Neuronal stem cell (in vitro differentiated cells): Measurements from ENCODE around the gene ATG4B.
A peak's percentile ranks its signal among the peaks of the same experiment; 100 is the strongest.

Source experiments
- DNase-seq: peaks from one replicate; pipeline ENCODE4 v3.0.0-alpha.2; 2013; ENCODE audit warnings: low spot score
- H2AFZ ChIP-seq: one replicate; pipeline ENCODE4 v1.6.1; 2013; ENCODE audit warnings: mild to moderate bottlenecking, low read length, inconsistent platforms
- H2AK5ac ChIP-seq: 2 replicates; pipeline ENCODE4 v1.6.1; 2013; ENCODE audit warnings: low read depth, mild to moderate bottlenecking, inconsistent platforms, low read length, moderate library complexity, mixed read lengths
- H2BK120ac ChIP-seq: 2 replicates; pipeline ENCODE4 v1.6.1; 2013; ENCODE audit warnings: low read depth, mild to moderate bottlenecking, inconsistent platforms, low read length, moderate library complexity, mixed read lengths
- H2BK12ac ChIP-seq: one replicate; pipeline ENCODE4 v1.6.1; 2013; ENCODE audit warnings: low read length, inconsistent platforms
- H2BK15ac ChIP-seq: 2 replicates; pipeline ENCODE4 v1.6.1; 2013; ENCODE audit warnings: mild to moderate bottlenecking, low read length, inconsistent platforms, mixed read lengths
- H2BK5ac ChIP-seq: one replicate; pipeline ENCODE4 v1.6.1; 2013; ENCODE audit warnings: inconsistent platforms, mild to moderate bottlenecking, low read length, moderate library complexity
- H3K14ac ChIP-seq: one replicate; pipeline ENCODE4 v1.6.1; 2013; ENCODE audit warnings: low read length, inconsistent platforms
- H3K18ac ChIP-seq: 2 replicates; pipeline ENCODE4 v1.6.1; 2013; ENCODE audit warnings: low read length, inconsistent platforms
- H3K23ac ChIP-seq: 2 replicates; pipeline ENCODE4 v1.6.1; 2013; ENCODE audit warnings: low read depth, mild to moderate bottlenecking, mixed read lengths, low read length, inconsistent platforms; ENCODE audit not compliant: poor library complexity
- H3K27ac ChIP-seq: replicated peaks from 3 replicates; pipeline ENCODE4 v1.5.1; 2013; ENCODE audit warnings: low read length, inconsistent platforms
- H3K27me3 ChIP-seq, 3 experiments: 2 replicates each; pipeline ENCODE4 v1.6.1; 2013; ENCODE audit warnings: low read length in 3 of 3, mild to moderate bottlenecking in 2 of 3, inconsistent platforms in 1 of 3, low read depth in 1 of 3, mixed read lengths in 1 of 3, moderate library complexity in 1 of 3; ENCODE audit not compliant: control insufficient read depth in 3 of 3, insufficient read depth in 3 of 3
- H3K36me3 ChIP-seq, 2 donors: replicated peaks in 1 of 2; 2 replicates each; pipeline ENCODE4 v1.6.1; 2013; ENCODE audit warnings: low read length in 2 of 2; ENCODE audit not compliant: control insufficient read depth in 2 of 2, insufficient read depth in 2 of 2
- H3K4ac ChIP-seq: 2 replicates; pipeline ENCODE4 v1.6.1; 2013; ENCODE audit warnings: inconsistent platforms, mild to moderate bottlenecking, low read length, moderate library complexity
- H3K4me1 ChIP-seq, 2 donors: 1 replicate in 1 of 2; 2 replicates in 1 of 2; pipeline ENCODE4 v1.6.1; 2013; ENCODE audit warnings: low read length in 2 of 2, low read depth in 1 of 2; ENCODE audit not compliant: control insufficient read depth in 2 of 2, insufficient read depth in 1 of 2
- H3K4me2 ChIP-seq: one replicate; pipeline ENCODE4 v1.6.1; 2013; ENCODE audit warnings: mild to moderate bottlenecking, low read length, inconsistent platforms; ENCODE audit not compliant: insufficient read depth, poor library complexity, severe bottlenecking
- H3K4me3 ChIP-seq, 2 donors: 2 replicates each; pipeline ENCODE4 v1.5.1; 2013; ENCODE audit warnings: low read length in 2 of 2, mild to moderate bottlenecking in 2 of 2, inconsistent platforms in 1 of 2, moderate library complexity in 1 of 2
- H3K79me1 ChIP-seq: one replicate; pipeline ENCODE4 v1.6.1; 2013; ENCODE audit warnings: low read depth, mild to moderate bottlenecking, inconsistent platforms, low read length, moderate library complexity
- H3K9ac ChIP-seq: one replicate; pipeline ENCODE4 v1.6.1; 2013; ENCODE audit warnings: mild to moderate bottlenecking, low read depth, low read length, inconsistent platforms; ENCODE audit not compliant: poor library complexity
- H3K9me3 ChIP-seq, 2 donors: replicated peaks in 1 of 2; 2 replicates each; pipeline versions ENCODE3 to v1.6.1; 2013; ENCODE audit warnings: low read length in 2 of 2, mild to moderate bottlenecking in 2 of 2, inconsistent platforms in 1 of 2, low read depth in 1 of 2, mixed read lengths in 1 of 2, moderate library complexity in 1 of 2; ENCODE audit not compliant: control insufficient read depth in 2 of 2, insufficient read depth in 1 of 2
- H4K8ac ChIP-seq: one replicate; pipeline ENCODE4 v1.6.1; 2013; ENCODE audit warnings: low read depth, mild to moderate bottlenecking, inconsistent platforms, low read length, moderate library complexity
- H4K91ac ChIP-seq: one replicate; pipeline ENCODE4 v1.6.1; 2013; ENCODE audit warnings: low read length, low read depth, mild to moderate bottlenecking, inconsistent platforms; ENCODE audit not compliant: poor library complexity
- WGBS, 2 donors: extraction: QIAGEN DNeasy Blood & Tissue Kit; methylation state at CpG; one replicate each; pipeline ENCODE4 v1.1.7; 2013; ENCODE audit warnings: missing lambda C conversion rate in 2 of 2, mixed read lengths in 1 of 2; ENCODE audit not compliant: insufficient read length in 2 of 2, insufficient replicate concordance in 1 of 2; ENCODE audit errors: extremely low coverage in 2 of 2; 5-methylcytosine and 5-hydroxymethylcytosine counted together

Gene ATG4B

GRCh38 chr2:241592126-241592845 is 45.2 kb upstream of the ATG4B start:
- Histone ChIP-seq H3K36me3 (peaks cover 6 to 72% of the 10 kb centered on the region in 2 donors), H2AFZ (no peak overlapping the region), H3K27ac (no peak overlapping the region), H4K8ac (no peak overlapping the region), H3K4me2 (no peak overlapping the region), H3K23ac (no peak overlapping the region), H3K9ac (no peak overlapping the region), H3K27me3 (no peaks in the 10 kb centered on the region), H3K4ac (no peak overlapping the region), H3K79me1 (peaks cover 9% of the 10 kb centered on the region), H3K4me1 (no peaks in the 10 kb centered on the region), H3K9me3 (peaks cover 3 to 22% of the 10 kb centered on the region in 2 donors), H2BK5ac (no peak overlapping the region), H2BK12ac (no peak overlapping the region), H3K18ac (peak overlapping the region; percentile 48), H3K4me3 (no peak overlapping the region), H3K14ac (peak overlapping the region; percentile 4), H2BK120ac (no peak overlapping the region), H2BK15ac (no peak overlapping the region), H4K91ac (no peak overlapping the region), H2AK5ac (no peak overlapping the region)
- no CpG with 5 or more reads among the region's 18 CpGs for WGBS, 2 donors
- DNase-seq: no peak

- no peak overlapping the region for H3K4ac ChIP-seq
- no peak for DNase-seq
These were observed 44.2 kb upstream of the ATG4B start for GRCh38 chr2:241593271-241593670.

GRCh38 chr2:241595600-241596140 is 41.8 kb upstream of the ATG4B start:
- H4K91ac ChIP-seq: no peak overlapping the region
- no peaks in the 10 kb centered on the region for H3K27me3 ChIP-seq
- peaks cover 6% of the 10 kb centered on the region for H3K79me1 ChIP-seq
- no peak overlapping the region for H2BK12ac ChIP-seq
- H2BK120ac ChIP-seq: no peak overlapping the region
- peak overlapping the region in 1 of 2 donors; percentile 43 for H3K4me3 ChIP-seq
- no peak overlapping the region for H3K4ac ChIP-seq
- no peaks in the 10 kb centered on the region for H3K4me1 ChIP-seq
- H3K23ac ChIP-seq: no peak overlapping the region
- no peak overlapping the region for H2AK5ac ChIP-seq
- no peak overlapping the region for H3K27ac ChIP-seq
- no peak overlapping the region for H3K9ac ChIP-seq
- no peak overlapping the region for H4K8ac ChIP-seq
- H3K36me3 ChIP-seq: peaks cover 6 to 81% of the 10 kb centered on the region in 2 donors
- no peak overlapping the region for H3K18ac ChIP-seq
- H3K4me2 ChIP-seq: no peak overlapping the region
- no peak overlapping the region for H2BK5ac ChIP-seq
- H2AFZ ChIP-seq: no peak overlapping the region
- H3K9me3 ChIP-seq: no peaks in the 10 kb centered on the region
- no CpG with 5 or more reads among the region's 15 CpGs for WGBS, 2 donors
- no peak for DNase-seq
- no peak overlapping the region for H2BK15ac ChIP-seq
- no peak overlapping the region for H3K14ac ChIP-seq

More at GRCh38 chr2:241593271-241593670, 44.2 kb upstream of the ATG4B start:
- H4K91ac ChIP-seq: no peak overlapping the region
- H2BK15ac ChIP-seq: no peak overlapping the region
- no peak overlapping the region for H3K4me3 ChIP-seq
- H3K23ac ChIP-seq: no peak overlapping the region
- peak overlapping the region; percentile 75 for H3K14ac ChIP-seq
- no peaks in the 10 kb centered on the region for H3K27me3 ChIP-seq
- peaks cover 2 to 12% of the 10 kb centered on the region in 2 donors for H3K9me3 ChIP-seq
- 100% methylated on average over 1 of the region's 16 CpGs; no CpG with 5 or more reads in 1 of the 2 donors for WGBS, 2 donors
- no peak overlapping the region for H2AK5ac ChIP-seq
- no peak overlapping the region for H3K4me2 ChIP-seq
- no peak overlapping the region for H3K27ac ChIP-seq
- no peak overlapping the region for H2AFZ ChIP-seq
- H3K79me1 ChIP-seq: peaks cover 9% of the 10 kb centered on the region
- H3K36me3 ChIP-seq: peaks cover 8 to 77% of the 10 kb centered on the region in 2 donors
- H3K18ac ChIP-seq: no peak overlapping the region
- no peak overlapping the region for H2BK12ac ChIP-seq
- no peak overlapping the region for H2BK120ac ChIP-seq
- no peak overlapping the region for H2BK5ac ChIP-seq
- H3K4me1 ChIP-seq: no peaks in the 10 kb centered on the region
- no peak overlapping the region for H4K8ac ChIP-seq
- no peak overlapping the region for H3K9ac ChIP-seq

DNA sequence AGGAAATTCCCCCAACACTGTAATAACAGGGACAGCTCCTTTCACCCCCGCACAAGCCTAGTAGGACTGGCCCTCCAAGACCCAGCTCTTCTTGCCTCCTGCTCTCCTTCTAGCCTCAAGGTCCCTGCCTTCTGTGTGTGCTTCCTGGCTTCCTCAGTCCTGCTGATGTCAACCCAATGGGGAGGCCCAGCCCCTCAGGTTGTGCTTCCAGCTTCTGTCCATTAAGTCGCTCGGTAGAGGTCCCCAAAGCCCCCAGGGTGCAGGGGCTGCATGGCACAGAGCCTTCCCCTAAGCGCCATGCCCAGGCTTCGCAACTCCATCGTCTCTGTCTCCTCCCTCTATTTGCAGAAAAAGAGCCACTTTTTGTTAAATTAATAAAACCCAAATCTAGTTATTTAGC is 39.9 kb upstream of the ATG4B start:
- no peak overlapping the region for H2BK15ac ChIP-seq
- no peak overlapping the region for H3K23ac ChIP-seq
- no peak overlapping the region for H2BK12ac ChIP-seq
- no peak overlapping the region for H4K91ac ChIP-seq
- H2AFZ ChIP-seq: no peak overlapping the region
- H3K14ac ChIP-seq: no peak overlapping the region
- no peak overlapping the region for H2BK120ac ChIP-seq
- no peak overlapping the region for H3K9ac ChIP-seq
- no peak overlapping the region for H3K4me2 ChIP-seq
- no peak overlapping the region for H2BK5ac ChIP-seq
- H3K4me1 ChIP-seq: no peaks in the 10 kb centered on the region
- no peaks in the 10 kb centered on the region for H3K9me3 ChIP-seq
- no peaks in the 10 kb centered on the region for H3K27me3 ChIP-seq
- H3K79me1 ChIP-seq: peaks cover 4% of the 10 kb centered on the region
- no peak overlapping the region for H4K8ac ChIP-seq
- DNase-seq: no peak
- H3K36me3 ChIP-seq: peaks cover 12 to 79% of the 10 kb centered on the region in 2 donors
- no peak overlapping the region for H3K18ac ChIP-seq
- no peak overlapping the region for H3K4ac ChIP-seq
- WGBS, 2 donors: no CpG with 5 or more reads among the region's 6 CpGs
- H2AK5ac ChIP-seq: no peak overlapping the region
- H3K4me3 ChIP-seq: no peak overlapping the region
- H3K27ac ChIP-seq: no peak overlapping the region
